GM21825 (cell line): ENCODE data around the gene GLT8D2.
A peak's percentile ranks its signal among the peaks of the same experiment; 100 is the strongest.

Source experiments
- ATAC-seq: cut with Tn5 transposase; IDR thresholded peaks from one replicate; pipeline ENCODE4 v1.9.1; 2021; ENCODE audit warnings: mild to moderate bottlenecking, moderate library complexity; ENCODE audit not compliant: unreplicated experiment

The GLT8D2 gene

GRCh38 chr12:104003596-104003995 lies 46.4 kb downstream of the GLT8D2 start:
- ATAC-seq = no peak

GRCh38 chr12:104002686-104003085 lies 47.3 kb downstream of the GLT8D2 start:
- ATAC-seq = no peak

- ATAC-seq = no peak
These were observed 49.1 kb downstream of the GLT8D2 start for GRCh38 chr12:104000807-104001434.

- ATAC-seq = no peak
These were observed 51.0 kb downstream of the GLT8D2 start for GRCh38 chr12:103998976-103999375.

GRCh38 chr12:103997286-103997900 lies 52.6 kb downstream of the GLT8D2 start:
- no peak for ATAC-seq

- ATAC-seq = no peak
These were observed 53.4 kb downstream of the GLT8D2 start for GRCh38 chr12:103996595-103996994.

- ATAC-seq = no peak
These were observed 55.8 kb downstream of the GLT8D2 start for GRCh38 chr12:103994235-103994634.

GRCh38 chr12:103986829-103987228 lies 63.2 kb downstream of the GLT8D2 start:
- ATAC-seq = no peak

GRCh38 chr12:103978384-103978982 lies 71.5 kb downstream of the GLT8D2 start:
- no peak for ATAC-seq

- ATAC-seq = no peak
These were observed 74.6 kb downstream of the GLT8D2 start for GRCh38 chr12:103975368-103975767.

- no peak for ATAC-seq
These were observed 76.1 kb downstream of the GLT8D2 start for GRCh38 chr12:103973909-103974308.

GRCh38 chr12:103969391-103969790 lies 80.6 kb downstream of the GLT8D2 start:
- ATAC-seq = no peak

- ATAC-seq = no peak
These were observed 83.3 kb downstream of the GLT8D2 start for GRCh38 chr12:103966736-103967135.

- peak; percentile 92 for ATAC-seq
These were observed 84.1 kb downstream of the GLT8D2 start, which contains the start of gene TDG for GRCh38 chr12:103965590-103966504. TSS of gene TDG (plus strand) at chr12:103965872. CDS start at chr12:103966038, 166 bp downstream.

GRCh38 chr12:103965255-103965589 lies 84.8 kb downstream of the GLT8D2 start:
- ATAC-seq = no peak

- no peak for ATAC-seq
These were observed 85.2 kb downstream of the GLT8D2 start for GRCh38 chr12:103964805-103965204.

- no peak for ATAC-seq
These were observed 87.5 kb downstream of the GLT8D2 start for GRCh38 chr12:103962493-103962892.

GRCh38 chr12:103960616-103961227 lies 89.3 kb downstream of the GLT8D2 start:
- no peak for ATAC-seq

GRCh38 chr12:103958621-103959020 lies 91.4 kb downstream of the GLT8D2 start:
- no peak for ATAC-seq

GRCh38 chr12:103957865-103958388 lies 92.1 kb downstream of the GLT8D2 start:
- ATAC-seq = no peak
